GM18951 (cell line): ENCODE data around the gene ACVR2A.

Source experiments
- POLR2A ChIP-seq: IDR thresholded peaks from 4 replicates; pipeline ENCODE4 v1.6.1; 2011; ENCODE audit warnings: mild to moderate bottlenecking; ENCODE audit not compliant: insufficient read length, insufficient read depth; ENCODE audit errors: extremely low read depth
- in situ Hi-C: fragments of 300-500 bp; cut with MboI; formaldehyde crosslinking; loops from one replicate; pipeline ENCODE4 v1.12.0; 2022; ENCODE audit warnings: low sequenced_read_pairs, mixed read lengths, inconsistent platforms; ENCODE audit not compliant: unreplicated experiment

The ACVR2A gene

DNA sequence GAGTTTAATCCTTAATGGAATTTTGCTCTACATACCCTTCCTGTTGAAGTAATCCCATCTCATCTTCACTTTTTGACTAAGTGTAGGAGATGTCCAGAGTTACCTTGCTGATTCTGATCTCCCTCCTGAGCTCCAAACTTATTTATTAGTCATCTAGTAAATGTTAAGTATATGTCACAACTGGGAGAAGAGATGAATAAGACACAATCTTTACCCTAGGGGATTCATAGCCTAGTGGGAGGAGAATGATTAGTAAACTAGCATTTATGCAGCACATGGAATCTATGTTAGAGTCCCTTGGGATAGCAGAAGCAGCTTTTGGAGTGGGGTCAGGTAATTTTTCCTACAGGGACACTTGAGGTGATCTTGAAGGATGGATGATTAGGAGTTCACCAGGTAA lies 20.7 kb downstream of the ACVR2A start:
- in situ Hi-C loops = no loop called here
- no peak for TF ChIP-seq POLR2A

DNA sequence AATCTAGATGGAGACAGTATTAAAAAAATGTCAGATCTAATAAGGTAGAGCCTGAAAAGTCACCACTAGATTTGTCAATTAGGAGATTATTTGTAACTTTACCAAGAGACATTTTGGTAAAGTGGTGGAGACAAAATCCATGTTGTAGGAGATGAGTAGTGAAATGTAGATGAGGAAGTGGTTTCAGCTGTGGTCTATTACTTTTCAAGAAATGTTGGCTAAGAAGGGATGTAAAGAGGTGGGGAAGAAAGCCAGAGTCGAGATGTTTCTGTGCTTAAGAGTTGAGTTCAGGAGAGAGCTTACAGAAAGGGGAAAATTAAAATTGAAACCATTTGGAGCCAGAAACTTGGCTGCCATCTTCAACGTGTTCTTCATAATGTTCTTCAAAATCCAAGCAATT lies 22.2 kb downstream of the ACVR2A start:
- in situ Hi-C loops = no loop called here
- TF ChIP-seq POLR2A = no peak

DNA sequence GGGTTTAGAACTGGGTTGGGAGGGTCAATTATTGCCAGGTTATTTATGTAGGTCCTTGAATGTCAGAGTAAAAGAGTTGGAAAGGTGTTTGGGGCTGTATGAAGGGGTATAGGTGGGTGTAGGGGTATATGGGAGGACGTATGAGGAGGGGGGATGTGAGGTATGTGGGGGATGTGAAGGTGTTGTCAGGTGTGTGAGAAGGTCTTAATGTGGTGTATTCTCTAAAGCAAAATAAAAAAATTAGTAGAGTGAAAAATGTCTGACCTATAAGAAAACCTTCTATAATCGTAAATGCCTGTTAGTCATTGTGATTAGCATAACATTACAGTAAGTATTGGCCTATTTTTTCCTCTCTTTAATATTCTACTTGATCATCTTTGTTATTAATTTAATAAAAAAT lies 25.1 kb downstream of the ACVR2A start:
- no peak for TF ChIP-seq POLR2A
- in situ Hi-C loops = no loop called here

DNA sequence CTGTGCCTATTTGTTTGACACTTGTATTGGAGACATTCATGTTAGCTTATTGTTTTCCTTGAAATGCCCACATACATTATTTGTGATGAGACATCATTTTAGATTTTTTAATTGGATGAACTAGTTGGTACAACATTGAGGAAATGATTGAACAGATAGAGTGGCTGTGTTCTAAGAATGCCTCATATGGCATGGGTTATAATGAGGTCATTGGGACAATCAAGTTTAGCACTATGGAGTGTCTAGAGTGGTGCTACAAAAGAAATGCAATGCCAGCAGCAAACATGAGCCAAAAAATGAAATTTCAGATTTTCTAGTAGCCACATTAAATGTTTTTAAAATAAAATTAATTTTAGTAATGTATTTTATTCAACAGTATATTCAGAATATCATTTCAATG lies 28.1 kb downstream of the ACVR2A start:
- TF ChIP-seq POLR2A = no peak
- in situ Hi-C loops = no loop called here

DNA sequence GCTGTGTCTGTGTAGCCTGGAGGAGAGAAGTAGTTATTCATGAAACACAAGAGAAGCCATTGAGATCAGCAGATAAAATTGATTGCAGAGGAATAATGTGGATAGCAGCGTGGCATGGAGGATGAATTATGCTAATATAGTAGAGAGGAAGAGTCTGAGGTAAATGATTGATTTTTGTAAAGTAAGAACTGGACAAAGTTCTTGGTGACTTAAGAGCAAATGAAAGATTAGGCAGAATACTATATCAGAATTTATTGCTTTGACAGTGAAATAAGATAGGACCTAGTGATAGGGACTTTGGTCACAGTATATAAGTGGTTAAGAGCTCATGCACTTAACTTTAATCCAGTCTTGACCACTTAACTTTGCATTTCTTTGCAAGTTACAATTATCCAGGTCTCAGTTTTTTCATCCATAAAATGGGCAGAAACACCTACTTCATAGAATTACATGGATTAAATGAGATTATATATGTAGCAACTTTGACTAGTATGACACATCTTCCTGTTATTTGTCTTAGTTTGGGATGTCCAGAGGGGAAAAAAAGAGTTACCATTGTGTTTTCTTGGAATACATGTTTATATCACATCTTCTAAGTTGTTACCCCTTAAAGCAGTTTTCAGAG lies 29.1 kb downstream of the ACVR2A start:
- no peak for TF ChIP-seq POLR2A
- in situ Hi-C loops = no loop called here

DNA sequence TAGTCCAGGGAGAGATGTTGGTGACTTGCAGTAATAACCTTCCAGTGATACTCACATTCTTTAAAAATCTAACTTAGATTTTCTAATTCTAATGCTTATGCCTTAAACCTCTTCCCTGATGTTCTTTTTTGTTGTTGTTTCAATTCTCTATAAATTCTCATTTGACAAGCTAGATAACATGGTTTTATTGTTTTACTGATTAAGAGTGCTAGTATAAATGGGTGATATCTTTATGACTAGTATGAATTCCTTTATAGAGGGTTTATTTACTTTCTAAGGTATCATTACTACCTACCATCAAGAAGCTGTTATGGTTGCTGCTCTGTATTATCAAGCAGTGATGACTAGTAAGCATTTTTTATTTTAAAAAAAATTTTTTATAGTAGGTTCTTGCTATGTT lies 35.0 kb downstream of the ACVR2A start:
- TF ChIP-seq POLR2A = no peak
- in situ Hi-C loops = no loop called here

DNA sequence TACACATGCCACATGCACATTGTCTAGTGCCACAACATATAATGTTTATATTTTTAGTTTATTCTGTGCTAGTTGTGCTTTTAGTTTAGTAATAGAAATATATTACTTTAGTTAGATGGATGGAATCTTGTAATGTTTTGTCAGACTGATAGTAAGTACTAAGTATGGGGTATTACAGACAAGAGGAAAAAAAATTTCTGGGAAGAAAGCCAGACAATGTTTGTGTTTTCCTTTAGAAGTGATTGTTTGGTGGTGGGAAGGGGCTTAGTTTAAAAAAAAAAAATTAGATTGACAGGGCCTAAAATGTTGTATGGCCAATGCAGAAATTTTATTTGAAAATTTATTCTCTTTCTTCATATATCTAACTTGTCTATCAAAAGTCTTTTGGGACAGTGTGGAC lies 37.8 kb downstream of the ACVR2A start:
- in situ Hi-C loops = no loop called here
- TF ChIP-seq POLR2A = no peak

DNA sequence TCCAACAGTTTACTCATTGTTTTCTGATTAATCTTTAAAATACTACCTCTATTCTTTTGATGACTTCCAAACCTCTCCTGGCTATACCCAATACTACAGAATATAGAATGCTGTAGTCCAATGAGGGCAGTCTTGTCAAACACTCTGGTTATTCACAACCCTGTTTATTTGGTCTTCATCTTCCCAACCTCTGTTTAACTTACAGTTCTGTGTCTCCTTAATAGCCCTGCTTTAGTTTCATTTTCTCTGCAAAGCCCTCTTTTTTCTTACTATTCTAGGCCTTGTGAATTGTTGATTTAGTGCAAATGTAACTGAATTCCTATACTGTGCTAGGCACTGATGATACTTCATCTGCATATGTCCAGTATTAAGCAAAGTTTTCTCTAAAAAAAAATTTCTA lies 40.0 kb downstream of the ACVR2A start:
- in situ Hi-C loops = no loop called here
- no peak for TF ChIP-seq POLR2A

DNA sequence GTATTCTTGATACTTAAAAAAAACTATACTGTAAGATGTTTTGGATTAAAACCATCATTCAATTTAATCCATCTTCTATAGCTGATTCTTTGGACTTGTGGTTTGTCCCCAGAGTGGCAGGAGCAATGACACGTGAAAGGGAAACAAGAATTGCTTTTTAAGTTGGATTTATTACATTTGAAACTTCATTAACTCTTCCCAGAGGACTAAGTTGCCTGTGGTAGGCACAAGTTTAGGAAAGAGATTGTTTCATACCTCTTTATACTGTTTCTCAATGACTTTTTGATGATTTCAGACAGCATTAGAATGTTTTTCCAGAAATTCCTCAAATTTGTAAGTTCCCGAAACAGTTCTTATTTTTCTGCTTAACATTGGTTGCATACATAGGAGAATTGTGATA lies 41.3 kb downstream of the ACVR2A start:
- no peak for TF ChIP-seq POLR2A
- in situ Hi-C loops = no loop called here

DNA sequence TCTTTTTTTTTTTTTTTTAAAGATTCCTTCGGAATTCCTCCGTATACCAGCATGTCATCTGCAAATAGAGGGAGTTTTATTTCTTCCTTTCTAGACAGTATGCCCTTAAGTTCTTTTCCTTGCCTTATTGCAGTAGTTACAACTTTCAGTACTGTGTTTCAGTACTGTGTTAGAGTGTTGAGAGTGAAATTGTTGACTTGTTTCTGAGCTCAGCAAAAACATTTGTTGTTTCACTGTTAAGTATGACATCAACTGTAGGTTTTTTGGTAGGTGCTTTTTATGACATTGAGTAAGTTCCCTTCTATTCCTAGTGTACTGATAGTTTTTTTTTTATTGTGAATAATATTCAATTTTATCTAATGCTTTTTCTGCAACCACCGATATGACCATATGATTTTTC lies 43.9 kb downstream of the ACVR2A start:
- in situ Hi-C loops = no loop called here
- no peak for TF ChIP-seq POLR2A

DNA sequence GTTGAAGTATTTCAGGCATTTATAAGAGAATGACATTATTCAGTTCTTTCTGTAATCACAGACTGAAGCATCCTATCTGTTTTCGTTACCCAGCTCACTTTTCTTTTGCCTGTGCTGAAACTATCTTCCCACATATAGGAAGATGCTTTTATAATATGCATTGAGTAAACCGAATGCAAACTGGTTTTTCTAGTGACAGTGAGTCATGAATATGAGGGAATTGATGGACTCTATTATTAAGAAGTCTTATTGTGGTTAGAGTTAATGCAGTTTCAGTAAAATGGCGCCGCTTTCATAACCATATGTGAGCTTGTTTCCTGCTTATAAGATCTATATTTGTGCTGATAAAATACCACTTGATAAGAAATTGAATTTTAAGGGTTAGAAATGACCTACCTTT lies 59.2 kb downstream of the ACVR2A start:
- in situ Hi-C loops = loop anchor here (25.0 kb wide), 1 partner anchor 1167 kb away; no protein-coding TSS in a partner anchor
- TF ChIP-seq POLR2A = no peak

DNA sequence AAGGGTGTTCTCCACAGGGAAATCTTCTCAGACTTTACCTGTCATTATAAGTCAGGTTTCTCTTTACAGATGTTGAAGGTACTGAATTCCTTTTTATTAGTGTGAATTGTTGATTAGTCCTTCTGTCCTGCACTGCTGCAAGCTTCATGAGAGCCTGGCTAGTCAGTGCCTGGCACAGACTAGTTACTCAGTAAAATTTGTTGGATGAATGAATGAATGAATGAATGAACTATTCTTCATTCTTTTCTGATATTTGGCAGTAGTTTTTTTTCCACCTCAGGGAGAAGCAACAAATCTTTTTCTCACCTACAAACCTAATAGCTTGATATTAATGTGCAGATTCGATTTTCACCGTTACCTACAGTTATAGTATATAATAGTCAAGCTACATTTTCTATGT lies 64.3 kb downstream of the ACVR2A start:
- no peak for TF ChIP-seq POLR2A
- in situ Hi-C loops = loop anchor here (25.0 kb wide), 1 partner anchor 1172 kb away; no protein-coding TSS in a partner anchor

DNA sequence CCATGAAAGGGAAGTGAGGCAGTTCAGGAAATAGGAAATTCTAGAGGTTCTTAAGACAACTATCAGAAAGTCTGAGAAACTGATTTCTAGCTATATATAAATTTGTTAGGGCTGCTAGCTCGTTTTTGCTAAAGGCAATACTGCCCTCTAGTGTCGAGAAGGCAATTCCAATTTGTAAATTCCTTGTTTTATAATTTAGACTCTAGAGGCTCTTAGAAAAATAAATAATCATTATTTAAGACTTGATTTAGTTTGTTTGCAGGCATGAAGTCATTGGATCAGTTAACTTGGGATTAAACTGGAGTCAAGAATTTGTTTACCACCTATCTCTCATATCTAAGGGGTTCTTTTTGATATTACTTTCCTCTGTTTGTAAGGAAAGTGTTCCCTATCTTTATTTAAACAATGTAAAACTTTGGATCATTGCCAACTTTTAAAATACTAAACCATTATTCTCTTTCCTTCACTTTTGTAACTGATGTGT lies 66.2 kb downstream of the ACVR2A start:
- in situ Hi-C loops = loop anchor here (10.0 to 25.0 kb wide), 2 partner anchors 836 to 1174 kb away; no protein-coding TSS in a partner anchor
- TF ChIP-seq POLR2A = no peak

DNA sequence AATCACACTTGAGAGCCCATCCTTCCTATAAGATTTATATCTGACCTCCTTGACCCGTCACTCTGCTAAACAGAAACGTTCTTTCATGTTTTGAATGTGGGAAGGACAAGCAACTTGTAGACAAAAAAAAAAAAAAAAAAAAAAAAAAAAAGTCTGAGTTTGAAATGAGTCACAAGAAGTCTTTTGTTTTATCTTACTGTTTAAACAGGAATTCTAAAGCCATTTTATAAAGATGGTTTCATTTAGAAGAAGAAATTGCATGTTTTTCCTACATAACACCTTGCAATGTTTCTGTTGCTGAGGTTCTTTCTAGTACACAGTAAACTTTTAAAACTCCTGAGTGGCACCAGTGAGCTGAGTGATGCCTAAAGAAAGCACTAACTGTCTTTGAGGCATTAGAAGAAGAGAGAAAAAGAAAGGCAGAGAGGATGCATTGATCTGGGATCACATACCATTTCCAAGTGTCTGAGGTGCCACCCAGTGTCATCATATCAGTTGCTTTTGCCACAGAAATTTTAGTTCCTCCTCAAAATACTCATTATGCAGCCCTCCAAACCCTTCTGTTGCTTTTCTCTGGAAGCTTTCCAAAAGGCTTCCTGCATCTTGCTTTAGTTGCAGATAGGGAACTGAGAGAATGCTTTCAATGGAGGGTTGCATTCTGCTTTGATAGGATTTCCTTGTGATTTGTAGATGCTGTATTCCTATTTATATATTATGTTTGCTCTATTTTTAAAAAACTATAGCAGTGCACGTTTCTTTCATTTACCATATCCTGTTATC lies 69.1 kb downstream of the ACVR2A start:
- in situ Hi-C loops = loop anchor here (10.0 to 25.0 kb wide), 2 partner anchors 839 to 1177 kb away; no protein-coding TSS in a partner anchor
- no peak for TF ChIP-seq POLR2A

DNA sequence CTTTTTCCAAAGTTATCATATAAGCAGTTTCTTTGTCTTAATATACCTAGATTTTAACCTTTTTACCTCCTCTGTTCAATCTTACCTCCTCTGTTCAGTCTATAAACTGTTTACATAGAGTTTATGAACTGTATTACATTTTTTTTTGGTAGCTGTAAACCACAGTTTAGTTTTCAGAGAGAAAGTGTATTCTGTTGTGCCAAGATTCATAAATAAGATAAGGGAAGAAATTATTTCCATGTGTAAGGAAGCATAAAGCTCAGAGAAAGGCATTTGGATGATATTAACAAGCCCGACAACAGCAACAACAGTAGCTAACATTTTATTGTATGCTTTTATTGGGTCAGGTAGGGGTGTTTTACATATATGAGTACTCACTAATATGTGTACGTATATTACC lies 71.2 kb downstream of the ACVR2A start:
- in situ Hi-C loops = loop anchor here (10.0 to 25.0 kb wide), 2 partner anchors 841 to 1179 kb away; no protein-coding TSS in a partner anchor
- TF ChIP-seq POLR2A = no peak
